Activated naive CD8-positive, alpha-beta T cell (primary cell): ENCODE data around the gene TENT5C.

Source experiments
- H3K27ac Mint-ChIP-seq: one replicate; pipeline ENCODE4 v1.8.0; 2021; ENCODE audit warnings: mixed read lengths
- H3K27me3 Mint-ChIP-seq: one replicate; pipeline ENCODE4 v1.8.0; 2021; ENCODE audit warnings: mixed read lengths
- H3K36me3 Mint-ChIP-seq: one replicate; pipeline ENCODE4 v1.8.0; 2021; ENCODE audit warnings: mixed read lengths
- H3K4me1 Mint-ChIP-seq: one replicate; pipeline ENCODE4 v1.8.0; 2021; ENCODE audit warnings: low read depth, mixed read lengths
- H3K4me3 Mint-ChIP-seq: one replicate; pipeline ENCODE4 v1.8.0; 2021; ENCODE audit warnings: mild to moderate bottlenecking, mixed read lengths
- H3K9me3 Mint-ChIP-seq: one replicate; pipeline ENCODE4 v1.8.0; 2021; ENCODE audit warnings: low read depth, mixed read lengths

Gene TENT5C

GRCh38 chr1:117669572-117669971, 63.7 kb downstream of the TENT5C start:
- Mint-ChIP-seq H3K27ac (no peak overlapping the region), H3K4me1 (peaks cover 23% of the 10 kb centered on the region), H3K27me3 (peaks cover 11% of the 10 kb centered on the region), H3K9me3 (no peaks in the 10 kb centered on the region), H3K4me3 (no peak overlapping the region), H3K36me3 (peaks cover 3% of the 10 kb centered on the region)

- peaks cover 3% of the 10 kb centered on the region for H3K36me3 Mint-ChIP-seq
- H3K9me3 Mint-ChIP-seq: no peaks in the 10 kb centered on the region
- H3K27ac Mint-ChIP-seq: no peak overlapping the region
- H3K27me3 Mint-ChIP-seq: peaks cover 11% of the 10 kb centered on the region
- peaks cover 9% of the 10 kb centered on the region for H3K4me1 Mint-ChIP-seq
- H3K4me3 Mint-ChIP-seq: no peak overlapping the region
Observed at GRCh38 chr1:117670976-117671780, 65.3 kb downstream of the TENT5C start.

GRCh38 chr1:117671781-117672501, 66.1 kb downstream of the TENT5C start:
- Mint-ChIP-seq H3K4me3 (no peak overlapping the region), H3K4me1 (peaks cover 9% of the 10 kb centered on the region), H3K9me3 (no peaks in the 10 kb centered on the region), H3K27me3 (peaks cover 9% of the 10 kb centered on the region), H3K36me3 (peaks cover 1% of the 10 kb centered on the region), H3K27ac (no peak overlapping the region)

- H3K27me3 Mint-ChIP-seq: peaks cover 8% of the 10 kb centered on the region
- H3K27ac Mint-ChIP-seq: no peak overlapping the region
- H3K36me3 Mint-ChIP-seq: no peaks in the 10 kb centered on the region
- no peak overlapping the region for H3K4me3 Mint-ChIP-seq
- peaks cover 8% of the 10 kb centered on the region for H3K4me1 Mint-ChIP-seq
- H3K9me3 Mint-ChIP-seq: no peaks in the 10 kb centered on the region
Observed at GRCh38 chr1:117672756-117673155, 66.9 kb downstream of the TENT5C start.

- Mint-ChIP-seq H3K27me3 (peaks cover 7% of the 10 kb centered on the region), H3K4me3 (no peak overlapping the region), H3K27ac (no peak overlapping the region), H3K4me1 (peaks cover 7% of the 10 kb centered on the region), H3K9me3 (no peaks in the 10 kb centered on the region), H3K36me3 (no peaks in the 10 kb centered on the region)
Observed at GRCh38 chr1:117673405-117673804, 67.6 kb downstream of the TENT5C start.

- Mint-ChIP-seq H3K4me3 (no peak overlapping the region), H3K27ac (no peak overlapping the region), H3K36me3 (no peaks in the 10 kb centered on the region)
Observed at GRCh38 chr1:117674521-117675400, 68.9 kb downstream of the TENT5C start.

GRCh38 chr1:117675907-117676430, 70.1 kb downstream of the TENT5C start:
- Mint-ChIP-seq H3K27ac (no peak overlapping the region), H3K36me3 (no peaks in the 10 kb centered on the region), H3K27me3 (peaks cover 5% of the 10 kb centered on the region), H3K9me3 (no peaks in the 10 kb centered on the region), H3K4me1 (peaks cover 7% of the 10 kb centered on the region), H3K4me3 (no peak overlapping the region)

More at GRCh38 chr1:117674521-117675400, 68.9 kb downstream of the TENT5C start:
- Mint-ChIP-seq H3K4me1 (peaks cover 7% of the 10 kb centered on the region), H3K9me3 (no peaks in the 10 kb centered on the region), H3K27me3 (peaks cover 7% of the 10 kb centered on the region)

- H3K4me1 Mint-ChIP-seq: peaks cover 7% of the 10 kb centered on the region
- H3K27ac Mint-ChIP-seq: no peak overlapping the region
- H3K27me3 Mint-ChIP-seq: peaks cover 5% of the 10 kb centered on the region
- H3K9me3 Mint-ChIP-seq: no peaks in the 10 kb centered on the region
- no peaks in the 10 kb centered on the region for H3K36me3 Mint-ChIP-seq
- no peak overlapping the region for H3K4me3 Mint-ChIP-seq
Observed at GRCh38 chr1:117676615-117677130, 70.8 kb downstream of the TENT5C start.
